Osteocyte (in vitro differentiated cells): ENCODE results near the gene BCAR1. TPM values are rescaled to one million over a fixed set of nuclear protein-coding genes. Genes with fewer than 3 reads are reported as not detected.
A peak's percentile ranks its signal among the peaks of the same experiment; 100 is the strongest.

Experiments used
- DNase-seq: peaks from one replicate; pipeline ENCODE4 v3.0.0; 2021; ENCODE audit warnings: mixed read lengths; ENCODE audit not compliant: unreplicated experiment; ENCODE audit errors: extremely low spot score
- H3K27ac Mint-ChIP-seq: one replicate; pipeline ENCODE4 v1.8.0; 2021; ENCODE audit warnings: mild to moderate bottlenecking, mixed read lengths; ENCODE audit not compliant: unreplicated experiment
- H3K27me3 Mint-ChIP-seq: one replicate; pipeline ENCODE4 v1.8.0; 2021; ENCODE audit warnings: mixed read lengths; ENCODE audit not compliant: unreplicated experiment
- H3K36me3 Mint-ChIP-seq: one replicate; pipeline ENCODE4 v1.8.0; 2021; ENCODE audit warnings: mixed read lengths; ENCODE audit not compliant: unreplicated experiment
- H3K4me1 Mint-ChIP-seq: one replicate; pipeline ENCODE4 v1.8.0; 2021; ENCODE audit warnings: mixed read lengths; ENCODE audit not compliant: unreplicated experiment
- H3K4me3 Mint-ChIP-seq: one replicate; pipeline ENCODE4 v1.8.0; 2021; ENCODE audit warnings: mild to moderate bottlenecking, moderate library complexity, mixed read lengths; ENCODE audit not compliant: unreplicated experiment
- H3K9me3 Mint-ChIP-seq: one replicate; pipeline ENCODE4 v1.8.0; 2021; ENCODE audit warnings: mixed read lengths; ENCODE audit not compliant: unreplicated experiment
- CTCF ChIP-seq: fragments of 200-600 bp; sonication (generic); IDR thresholded peaks from 2 replicates; pipeline ENCODE4 v1.5.0; 2021; ENCODE audit warnings: antibody characterized with exemption, mild to moderate bottlenecking, moderate library complexity
- total RNA-seq: library from RNA; stranded (reverse); gene quantifications from 2 replicates; pipeline ENCODE4 v1.2.1, GENCODE V29; 2021

The BCAR1 gene
- total RNA-seq, 1 donor from 2014 or later: 138 TPM

- no peak overlapping the region for H3K4me3 Mint-ChIP-seq
- no peaks in the 10 kb centered on the region for H3K36me3 Mint-ChIP-seq
- H3K27me3 Mint-ChIP-seq: peaks cover 18% of the 10 kb centered on the region
- no peak for TF ChIP-seq CTCF
- DNase-seq: peak; percentile 54
- H3K4me1 Mint-ChIP-seq: peaks cover 3% of the 10 kb centered on the region
- no peaks in the 10 kb centered on the region for H3K9me3 Mint-ChIP-seq
- H3K27ac Mint-ChIP-seq: no peak overlapping the region
Observed at GRCh38 chr16:75192606-75193264, 58.7 kb downstream of the BCAR1 start.

DNA sequence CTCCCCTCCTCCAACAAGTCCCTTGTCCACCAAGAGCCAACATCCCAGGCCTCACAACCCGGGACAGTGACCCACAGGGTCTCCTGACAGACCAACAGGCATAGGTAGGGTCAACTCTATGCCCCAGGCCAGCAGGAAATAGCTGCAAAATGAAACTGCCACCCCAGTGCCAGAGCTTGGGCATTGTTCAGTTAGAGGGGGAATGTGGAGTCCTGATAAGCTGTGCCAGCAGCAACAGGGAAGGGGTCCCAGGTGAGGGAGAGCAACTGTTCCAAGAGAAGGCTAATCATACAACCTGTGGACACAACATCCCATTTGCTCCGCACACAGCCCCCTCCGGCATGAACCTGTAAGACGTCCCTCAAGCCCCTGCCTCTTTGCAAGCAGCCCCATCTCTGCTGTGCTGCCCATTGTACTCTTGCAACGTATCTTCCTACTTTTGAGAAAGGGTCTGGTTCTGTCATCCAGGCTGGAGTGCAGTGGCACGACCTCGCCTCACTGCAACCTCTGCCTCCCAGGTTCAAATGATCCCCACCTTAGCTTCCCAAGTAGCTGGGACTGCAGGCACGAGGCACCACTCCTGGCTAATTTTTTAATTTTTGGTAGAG is 61.7 kb downstream of the BCAR1 start:
- no peak overlapping the region for H3K27ac Mint-ChIP-seq
- TF ChIP-seq CTCF: no peak
- peaks cover 12% of the 10 kb centered on the region for H3K27me3 Mint-ChIP-seq
- DNase-seq: peak; percentile 71
- peaks cover 9% of the 10 kb centered on the region for H3K9me3 Mint-ChIP-seq
- no peak overlapping the region for H3K4me3 Mint-ChIP-seq
- H3K36me3 Mint-ChIP-seq: no peaks in the 10 kb centered on the region
- H3K4me1 Mint-ChIP-seq: peaks cover 3% of the 10 kb centered on the region

DNA sequence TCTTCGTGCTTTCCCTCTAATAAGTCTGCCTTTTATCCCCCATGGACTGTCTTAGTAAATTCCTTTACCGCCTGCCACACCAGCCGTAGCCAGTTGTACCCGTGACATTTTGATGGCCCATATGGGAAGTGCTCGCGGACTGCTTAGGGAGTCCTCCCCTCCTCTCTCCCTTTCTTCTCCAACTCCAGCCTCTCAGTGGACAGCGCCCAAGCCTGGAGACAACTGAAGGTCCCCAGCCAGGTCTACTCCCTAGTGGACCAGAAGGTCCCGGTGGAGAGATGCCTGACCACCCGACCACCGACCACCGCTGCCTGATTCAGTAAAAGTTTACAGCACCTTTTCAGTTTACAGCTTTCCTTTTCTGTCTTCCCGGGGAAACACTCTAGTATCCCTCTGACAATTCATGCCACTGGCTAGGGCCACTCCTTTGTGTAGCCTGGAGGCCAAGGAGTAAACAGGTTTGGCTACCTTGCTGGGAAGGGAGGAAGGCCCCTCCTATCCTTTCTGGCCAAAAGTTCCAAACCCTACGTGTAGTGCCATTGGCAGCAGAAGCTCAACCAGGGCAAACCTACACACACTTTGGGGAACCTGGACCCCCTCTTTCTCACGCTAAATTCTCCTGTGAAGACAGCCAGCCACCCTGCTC is 62.5 kb downstream of the BCAR1 start:
- Mint-ChIP-seq H3K9me3 (peaks cover 9% of the 10 kb centered on the region), H3K27ac (no peak overlapping the region), H3K4me3 (no peak overlapping the region), H3K27me3 (peaks cover 13% of the 10 kb centered on the region), H3K4me1 (peaks cover 3% of the 10 kb centered on the region), H3K36me3 (no peaks in the 10 kb centered on the region)
- peak; percentile 62 for DNase-seq
- TF ChIP-seq CTCF: no peak

GRCh38 chr16:75181630-75182029 is 69.8 kb downstream of the BCAR1 start:
- Mint-ChIP-seq H3K27me3 (peaks cover 18% of the 10 kb centered on the region), H3K4me1 (no peaks in the 10 kb centered on the region), H3K4me3 (no peak overlapping the region), H3K9me3 (peaks cover 29% of the 10 kb centered on the region), H3K36me3 (no peaks in the 10 kb centered on the region), H3K27ac (no peak overlapping the region)
- no peak for DNase-seq
- TF ChIP-seq CTCF: no peak

- peaks cover 14% of the 10 kb centered on the region for H3K27me3 Mint-ChIP-seq
- no peak overlapping the region for H3K4me3 Mint-ChIP-seq
- peaks cover 29% of the 10 kb centered on the region for H3K9me3 Mint-ChIP-seq
- TF ChIP-seq CTCF: no peak
- no peak overlapping the region for H3K27ac Mint-ChIP-seq
- peaks cover 2% of the 10 kb centered on the region for H3K36me3 Mint-ChIP-seq
- no peaks in the 10 kb centered on the region for H3K4me1 Mint-ChIP-seq
- no peak for DNase-seq
Observed at GRCh38 chr16:75179208-75179607, 72.2 kb downstream of the BCAR1 start.
